KMS-11 (cell line): ENCODE measurements around the gene BRD4.

Experiments used
- H2AFZ ChIP-seq: fragments of 200-600 bp; sonication (generic); 2 replicates; pipeline ENCODE4 v1.6.1; 2016; ENCODE audit warnings: antibody characterized with exemption, mixed run types, low read depth
- H3K27ac ChIP-seq: fragments of 200-600 bp; sonication (generic); 2 replicates; pipeline ENCODE4 v1.6.1; 2016; ENCODE audit warnings: mild to moderate bottlenecking, mixed run types
- H3K27me3 ChIP-seq: fragments of 200-600 bp; sonication (generic); 2 replicates; pipeline ENCODE4 v1.6.1; 2017; ENCODE audit warnings: mild to moderate bottlenecking, low read depth, mixed run types, moderate library complexity; ENCODE audit not compliant: insufficient read depth
- H3K36me3 ChIP-seq: fragments of 200-600 bp; sonication (generic); 2 replicates; pipeline ENCODE4 v1.6.1; 2017; ENCODE audit warnings: mild to moderate bottlenecking, mixed run types; ENCODE audit not compliant: insufficient read depth
- H3K4me1 ChIP-seq: fragments of 200-600 bp; sonication (generic); 2 replicates; pipeline ENCODE4 v1.6.1; 2016; ENCODE audit warnings: mild to moderate bottlenecking, low read depth, mixed run types; ENCODE audit not compliant: poor library complexity, severe bottlenecking
- H3K4me2 ChIP-seq: fragments of 200-600 bp; sonication (generic); 2 replicates; pipeline ENCODE4 v1.7.0; 2016; ENCODE audit warnings: mild to moderate bottlenecking, mixed run types
- H3K4me3 ChIP-seq: fragments of 200-600 bp; sonication (generic); IDR thresholded peaks from 2 replicates; pipeline ENCODE4 v1.6.1; 2017; ENCODE audit warnings: low read depth, low read length, mixed read lengths; ENCODE audit not compliant: insufficient read depth
- H3K79me2 ChIP-seq: fragments of 200-600 bp; sonication (generic); 2 replicates; pipeline ENCODE4 v1.6.1; 2016; ENCODE audit warnings: low read depth, mixed run types; ENCODE audit not compliant: insufficient read depth
- H3K9ac ChIP-seq: fragments of 200-600 bp; sonication (generic); 2 replicates; pipeline ENCODE4 v1.6.1; 2016; ENCODE audit warnings: mild to moderate bottlenecking, mixed run types
- H4K20me1 ChIP-seq: fragments of 200-600 bp; sonication (generic); 2 replicates; pipeline ENCODE4 v1.6.1; 2016; ENCODE audit warnings: mild to moderate bottlenecking, mixed run types; ENCODE audit not compliant: insufficient read depth
- TF ChIP-seq, protein P1 (sequence below): fragments of 200-600 bp; sonication (generic); conservative IDR thresholded peaks from 2 replicates; pipeline ENCODE4 v1.6.1; 2017; ENCODE audit warnings: low read depth, mild to moderate bottlenecking, antibody characterized with exemption, low read length, moderate library complexity, mixed read lengths

The BRD4 gene

DNA sequence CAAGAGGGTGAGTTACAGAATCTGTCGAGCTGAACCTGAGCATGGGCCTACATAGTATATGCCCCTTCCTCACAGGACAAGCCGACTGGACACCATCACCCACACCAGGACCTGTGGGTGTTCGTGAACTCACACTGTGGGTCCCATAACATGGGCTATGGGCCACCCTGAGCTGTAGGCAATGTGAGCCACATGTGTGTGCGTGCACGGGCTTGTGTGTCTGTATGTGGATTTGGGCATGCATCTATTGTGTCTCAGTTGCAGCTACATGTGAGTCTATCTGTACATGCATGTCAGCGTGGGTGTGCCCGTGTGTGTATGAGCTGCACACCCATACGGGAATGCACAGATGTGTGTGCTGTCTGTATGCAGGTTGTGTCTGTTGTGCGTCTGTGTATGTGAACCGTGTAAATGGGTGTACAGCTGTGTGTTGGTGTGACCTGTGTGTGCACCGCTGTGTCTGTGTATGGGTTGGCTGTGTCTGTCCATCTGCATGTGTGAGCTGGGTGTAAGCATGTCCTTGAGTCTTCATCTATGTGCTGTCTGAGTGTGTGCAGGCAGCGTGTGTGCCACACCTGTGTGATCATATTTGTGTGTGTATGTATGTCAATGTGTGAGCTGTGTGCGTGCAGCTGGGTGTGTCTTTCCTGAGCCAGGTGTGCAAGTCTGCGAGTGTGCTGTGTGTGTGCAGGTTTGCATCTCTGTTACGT, 133.2 kb downstream of the BRD4 start:
- no peaks in the 10 kb centered on the region for H3K4me1 ChIP-seq
- H3K4me3 ChIP-seq, result no peak overlapping the region
- H4K20me1 ChIP-seq, result no peaks in the 10 kb centered on the region
- H3K9ac ChIP-seq, result no peak overlapping the region
- TF ChIP-seq, protein P1, sequence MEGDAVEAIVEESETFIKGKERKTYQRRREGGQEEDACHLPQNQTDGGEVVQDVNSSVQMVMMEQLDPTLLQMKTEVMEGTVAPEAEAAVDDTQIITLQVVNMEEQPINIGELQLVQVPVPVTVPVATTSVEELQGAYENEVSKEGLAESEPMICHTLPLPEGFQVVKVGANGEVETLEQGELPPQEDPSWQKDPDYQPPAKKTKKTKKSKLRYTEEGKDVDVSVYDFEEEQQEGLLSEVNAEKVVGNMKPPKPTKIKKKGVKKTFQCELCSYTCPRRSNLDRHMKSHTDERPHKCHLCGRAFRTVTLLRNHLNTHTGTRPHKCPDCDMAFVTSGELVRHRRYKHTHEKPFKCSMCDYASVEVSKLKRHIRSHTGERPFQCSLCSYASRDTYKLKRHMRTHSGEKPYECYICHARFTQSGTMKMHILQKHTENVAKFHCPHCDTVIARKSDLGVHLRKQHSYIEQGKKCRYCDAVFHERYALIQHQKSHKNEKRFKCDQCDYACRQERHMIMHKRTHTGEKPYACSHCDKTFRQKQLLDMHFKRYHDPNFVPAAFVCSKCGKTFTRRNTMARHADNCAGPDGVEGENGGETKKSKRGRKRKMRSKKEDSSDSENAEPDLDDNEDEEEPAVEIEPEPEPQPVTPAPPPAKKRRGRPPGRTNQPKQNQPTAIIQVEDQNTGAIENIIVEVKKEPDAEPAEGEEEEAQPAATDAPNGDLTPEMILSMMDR, result no peak
- no peak overlapping the region for H3K27ac ChIP-seq
- no peaks in the 10 kb centered on the region for H3K79me2 ChIP-seq
- H3K27me3 ChIP-seq, result peaks cover 5% of the 10 kb centered on the region; the same call in 1 of the 2 replicates
- H3K4me2 ChIP-seq, result no peak overlapping the region
- H2AFZ ChIP-seq, result no peak overlapping the region
- H3K36me3 ChIP-seq, result no peaks in the 10 kb centered on the region

DNA sequence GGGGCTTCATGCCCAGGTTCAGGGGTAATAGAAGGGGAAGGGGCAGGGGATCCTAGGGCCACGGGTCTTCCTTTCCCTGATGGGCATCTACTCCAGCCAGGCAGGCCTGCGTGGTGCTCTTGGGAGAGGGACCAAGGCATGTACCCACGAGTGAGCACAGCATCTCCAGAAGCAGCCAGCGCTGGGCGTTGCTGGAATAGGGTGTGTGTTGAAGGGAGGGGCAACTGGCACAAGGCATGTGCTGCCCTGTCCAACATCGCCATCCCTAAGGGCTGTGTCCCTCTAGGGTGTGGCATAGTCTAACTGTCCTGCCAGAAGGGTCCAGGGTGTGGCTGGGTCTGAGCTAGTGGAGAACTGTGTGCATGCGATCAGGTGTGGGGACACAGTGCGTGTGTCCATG, 134.4 kb downstream of the BRD4 start:
- H4K20me1 ChIP-seq, result no peaks in the 10 kb centered on the region
- H3K9ac ChIP-seq, result no peak overlapping the region
- H2AFZ ChIP-seq, result no peak overlapping the region
- H3K4me3 ChIP-seq, result no peak overlapping the region
- H3K79me2 ChIP-seq, result no peaks in the 10 kb centered on the region
- TF ChIP-seq, protein P1, result no peak
- H3K4me2 ChIP-seq, result no peak overlapping the region
- H3K4me1 ChIP-seq, result no peaks in the 10 kb centered on the region
- no peaks in the 10 kb centered on the region for H3K36me3 ChIP-seq
- H3K27ac ChIP-seq, result no peak overlapping the region
- peaks cover 8% of the 10 kb centered on the region; the same call in 1 of the 2 replicates for H3K27me3 ChIP-seq

DNA sequence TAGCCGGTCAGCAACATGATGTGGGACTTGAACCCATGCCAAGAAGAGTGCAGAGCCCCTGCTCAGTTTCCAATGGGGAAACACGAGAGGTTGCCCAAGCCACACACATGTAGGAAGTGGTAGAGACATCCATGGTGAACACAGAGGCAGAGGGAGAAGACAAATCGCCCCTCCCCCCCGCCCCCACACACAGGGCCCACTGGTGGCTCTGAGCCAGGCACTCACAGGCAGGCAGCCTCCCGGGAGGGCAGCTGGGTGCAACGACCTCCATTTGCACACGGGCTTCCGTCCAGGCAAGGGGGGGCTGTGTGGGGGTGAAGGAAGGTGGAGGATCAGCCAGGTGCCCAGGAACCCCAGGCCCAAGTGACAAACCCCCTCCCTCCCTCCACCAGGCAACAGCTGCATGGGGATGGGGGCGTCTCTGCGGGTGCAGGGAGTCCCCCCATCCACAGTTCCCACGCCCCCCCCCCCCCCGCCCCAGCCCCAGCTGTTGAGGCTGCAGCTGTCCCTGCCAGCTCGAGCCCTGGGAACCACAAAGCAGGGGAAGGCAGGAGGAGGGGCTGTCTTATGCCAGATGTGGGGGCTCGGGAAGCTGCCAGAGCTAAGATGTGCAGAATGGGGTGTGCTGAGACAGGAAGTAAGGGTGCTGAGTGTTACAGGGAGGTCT, 134.9 kb downstream of the BRD4 start:
- Histone ChIP-seq H4K20me1 (no peaks in the 10 kb centered on the region), H3K4me1 (no peaks in the 10 kb centered on the region), H3K4me3 (no peak overlapping the region), H3K27ac (no peak overlapping the region), H2AFZ (no peak overlapping the region), H3K79me2 (no peaks in the 10 kb centered on the region), H3K9ac (no peak overlapping the region), H3K27me3 (peaks cover 8% of the 10 kb centered on the region; the same call in 1 of the 2 replicates), H3K4me2 (no peak overlapping the region), H3K36me3 (no peaks in the 10 kb centered on the region)
- TF ChIP-seq, protein P1, result no peak

DNA sequence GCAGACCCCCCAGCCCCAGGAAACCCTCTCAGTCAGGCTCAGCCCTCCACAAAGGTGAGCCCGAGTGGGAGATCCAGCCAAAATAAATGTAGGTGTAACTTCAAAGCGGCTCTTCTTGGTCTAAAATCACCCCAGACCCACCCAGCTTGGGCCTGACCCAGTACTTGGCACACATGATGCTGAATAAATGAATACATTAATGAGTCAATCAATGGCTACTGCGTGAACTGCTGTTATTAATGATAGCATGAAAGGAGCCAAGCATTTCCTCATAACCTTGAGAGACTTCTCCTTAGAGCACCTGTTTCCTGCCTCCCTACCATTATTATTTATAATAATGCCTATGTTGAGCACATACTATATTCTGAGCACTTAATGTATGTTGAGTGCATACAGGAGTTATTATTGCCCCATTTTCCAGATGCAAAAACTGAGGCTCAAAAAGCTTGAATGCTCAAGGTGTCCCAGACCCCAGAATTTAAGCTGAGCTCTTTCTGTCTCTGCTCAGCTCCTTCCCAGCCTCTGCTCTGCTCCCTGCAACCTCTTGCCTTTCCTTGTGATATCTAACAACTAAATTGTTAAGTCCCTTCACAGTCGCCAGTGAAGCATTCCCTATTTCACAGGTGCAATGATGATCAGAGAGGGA, 135.9 kb downstream of the BRD4 start:
- no peak overlapping the region for H3K4me2 ChIP-seq

More for the DNA sequence above, 135.9 kb downstream of the BRD4 start:
- TF ChIP-seq, protein P1, result no peak
- H3K36me3 ChIP-seq, result no peaks in the 10 kb centered on the region
- H3K9ac ChIP-seq, result no peak overlapping the region
- no peak overlapping the region for H3K27ac ChIP-seq
- no peak overlapping the region for H3K4me3 ChIP-seq
- no peak overlapping the region for H2AFZ ChIP-seq
- no peaks in the 10 kb centered on the region for H3K4me1 ChIP-seq
- no peaks in the 10 kb centered on the region for H3K79me2 ChIP-seq
- peaks cover 8% of the 10 kb centered on the region; the same call in 1 of the 2 replicates for H3K27me3 ChIP-seq
- H4K20me1 ChIP-seq, result no peaks in the 10 kb centered on the region
